ENCODE measurements around the gene ZNF76.

Gene ZNF76

GRCh38 chr6:35238843-35239289 is 20.7 kb upstream of the ZNF76 start:
- DNase-seq, result no peak

- no peak for DNase-seq
Observed at GRCh38 chr6:35239581-35239980, 20.0 kb upstream of the ZNF76 start.

- peak; percentile 38 for DNase-seq
Observed at GRCh38 chr6:35240838-35241801, 18.4 kb upstream of the ZNF76 start.

- DNase-seq, result no peak
Observed at GRCh38 chr6:35242486-35242885, 17.0 kb upstream of the ZNF76 start.

- no peak for DNase-seq
Observed at GRCh38 chr6:35242906-35243305, 16.6 kb upstream of the ZNF76 start.

- DNase-seq, result no peak
Observed at GRCh38 chr6:35243386-35243958, 16.1 kb upstream of the ZNF76 start.

GRCh38 chr6:35244551-35244950 is 15.0 kb upstream of the ZNF76 start:
- no peak for DNase-seq

- no peak for DNase-seq
Observed at GRCh38 chr6:35247642-35248231, 11.8 kb upstream of the ZNF76 start.

- no peak for DNase-seq
Observed at GRCh38 chr6:35248300-35248699, 11.2 kb upstream of the ZNF76 start.

- DNase-seq, result no peak
Observed at GRCh38 chr6:35248965-35249364, 10.6 kb upstream of the ZNF76 start.

GRCh38 chr6:35251949-35252348 is 7.6 kb upstream of the ZNF76 start:
- no peak for DNase-seq

- no peak for DNase-seq
Observed at GRCh38 chr6:35253249-35253648, 6.3 kb upstream of the ZNF76 start.

GRCh38 chr6:35258336-35258735 is 1.2 kb upstream of the ZNF76 start:
- DNase-seq, result no peak

GRCh38 chr6:35258858-35259193 is 709 bp upstream of the ZNF76 start:
- peak; percentile 24 for DNase-seq

- peak; percentile 68 for DNase-seq
Observed at GRCh38 chr6:35259948-35260590, 534 bp downstream of the ZNF76 start.

GRCh38 chr6:35260591-35261570 is 1.3 kb downstream of the ZNF76 start:
- DNase-seq, result peak; percentile 45

- no peak for DNase-seq
Observed at GRCh38 chr6:35262596-35262995, 3.1 kb downstream of the ZNF76 start.

GRCh38 chr6:35264550-35265274 is 5.2 kb downstream of the ZNF76 start:
- DNase-seq, result no peak

GRCh38 chr6:35265523-35265922 is 6.0 kb downstream of the ZNF76 start:
- no peak for DNase-seq

GRCh38 chr6:35267446-35267845 is 7.9 kb downstream of the ZNF76 start:
- no peak for DNase-seq

GRCh38 chr6:35267897-35268296 is 8.4 kb downstream of the ZNF76 start:
- no peak for DNase-seq

GRCh38 chr6:35272005-35272404 is 12.5 kb downstream of the ZNF76 start:
- DNase-seq, result no peak
